SU-DHL-6 (cell line): ENCODE data around the gene AGO1.

Experiments used
- CTCF ChIP-seq: fragments of 200-600 bp; sonication (generic); IDR thresholded peaks from one replicate; pipeline ENCODE4 v1.5.1; 2017; ENCODE audit warnings: antibody characterized with exemption, mild to moderate bottlenecking, low read length, moderate library complexity; ENCODE audit not compliant: insufficient read depth, poor library complexity, severe bottlenecking
- EZH2phosphoT487 ChIP-seq: fragments of 200-600 bp; sonication (generic), shearing (Covaris generic); conservative IDR thresholded peaks from 2 replicates; pipeline ENCODE4 v1.6.1; 2018; ENCODE audit warnings: mild to moderate bottlenecking, antibody characterized with exemption, low read length, moderate library complexity, mixed read lengths

GRCh38 chr1:35864813-35865212 is 18.2 kb upstream of the AGO1 start:
- TF ChIP-seq CTCF (no peak), EZH2phosphoT487 (no peak)
